Measurements from ENCODE around the gene EFCAB13.
"Not testable (repeated sequence)": the region's sequence is repeated elsewhere in the genome, so short reads cannot be mapped to it uniquely, and the experiment has no call there.

The EFCAB13 gene

DNA sequence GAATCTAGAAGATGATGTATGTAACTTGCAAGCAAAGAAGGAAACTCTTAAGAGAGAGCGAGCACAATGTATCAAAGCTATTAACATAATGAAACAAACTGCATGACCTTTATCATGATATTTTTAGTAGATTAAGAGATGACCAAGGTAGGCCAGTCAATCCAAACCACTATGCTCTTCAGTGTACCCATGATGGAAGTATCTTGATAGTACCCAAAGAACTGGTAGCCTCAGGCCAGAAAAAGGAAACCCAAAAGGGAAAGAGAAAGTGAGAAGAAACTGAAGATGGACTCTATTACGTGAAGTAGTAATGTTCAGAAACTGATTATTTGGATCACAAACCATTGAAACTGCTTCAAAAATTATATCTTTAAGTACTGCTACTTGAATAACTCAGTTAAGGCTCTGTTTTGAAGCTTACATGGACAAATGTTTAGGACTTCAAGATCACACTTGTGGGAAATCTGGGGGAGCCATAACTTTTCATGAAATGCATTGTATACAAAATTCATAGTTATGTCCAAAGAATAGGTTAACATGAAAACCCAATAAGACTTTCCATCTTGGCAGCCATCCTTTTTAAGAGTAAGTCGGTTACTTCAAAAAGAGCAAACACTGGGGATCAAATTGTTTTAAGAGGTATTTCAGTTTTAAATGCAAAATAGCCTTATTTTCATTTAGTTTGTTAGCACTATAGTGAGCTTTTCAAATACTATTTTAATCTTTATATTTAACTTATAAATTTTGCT is 102.3 kb downstream of the EFCAB13 start:
- DNase-seq (ENCODE audit: low read depth): not testable (repeated sequence)

GRCh38 chr17:47427985-47428384 is 104.2 kb downstream of the EFCAB13 start:
- no peak for DNase-seq (ENCODE audit: low read depth)

- DNase-seq (ENCODE audit: low read depth): not testable (repeated sequence)
Observed at GRCh38 chr17:47432240-47432639, 108.5 kb downstream of the EFCAB13 start.

- no peak for DNase-seq (ENCODE audit: low read depth)
Observed at GRCh38 chr17:47465165-47465564, 141.4 kb downstream of the EFCAB13 start.

- DNase-seq (ENCODE audit: low read depth): not testable (repeated sequence)
Observed at GRCh38 chr17:47466976-47467375, 143.2 kb downstream of the EFCAB13 start.

DNA sequence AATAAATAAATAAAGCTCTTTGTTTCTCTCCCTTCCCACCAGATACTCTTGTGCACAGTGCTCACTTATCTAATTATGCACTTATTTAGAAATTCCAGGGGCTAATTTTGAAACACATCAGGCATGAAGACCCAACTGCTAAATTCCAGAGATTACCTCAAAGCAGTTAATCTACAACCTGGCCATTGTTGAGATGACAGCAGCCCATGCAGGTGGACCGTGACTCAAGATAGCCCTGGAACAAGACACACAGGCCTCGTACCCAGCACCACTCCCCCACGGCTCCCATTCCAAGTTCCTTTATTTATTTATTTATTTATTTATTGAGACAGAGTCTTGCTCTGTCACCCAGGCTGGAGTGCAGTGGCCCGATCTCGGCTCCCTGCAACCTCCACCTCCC is 147.1 kb downstream of the EFCAB13 start:
- no peak for DNase-seq (ENCODE audit: low read depth)

DNA sequence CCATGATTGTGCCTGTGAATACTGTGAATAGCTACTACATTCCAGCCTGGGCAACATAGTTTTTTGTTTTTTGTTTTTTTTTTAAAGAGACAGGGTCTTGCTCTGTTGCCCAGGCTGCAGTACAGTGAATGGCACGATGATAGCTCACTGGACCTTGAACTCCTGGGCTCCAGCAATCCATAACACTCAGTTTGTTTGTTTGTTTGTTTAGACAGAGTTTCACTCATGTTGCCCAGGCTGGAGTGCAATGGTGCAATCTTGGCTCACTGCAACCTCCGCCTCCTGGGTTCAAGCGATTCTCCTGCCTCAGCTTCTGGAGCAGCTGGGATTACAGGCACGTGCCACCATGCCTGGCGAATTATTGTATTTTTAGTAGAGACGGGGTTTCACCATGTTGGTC is 148.3 kb downstream of the EFCAB13 start:
- not testable (repeated sequence) for DNase-seq (ENCODE audit: low read depth)

All from fibroblast of gingiva (primary cell).